Activated naive CD8-positive, alpha-beta T cell treated with anti-CD3 and anti-CD28 coated beads for 36 hours (primary cell): ENCODE data around the gene SHC2. TPM values are rescaled to one million over a fixed set of nuclear protein-coding genes. Genes with fewer than 3 reads are reported as not detected.
"Not testable (repeated sequence)": the region's sequence is repeated elsewhere in the genome, so short reads cannot be mapped to it uniquely, and the experiment has no call there.

ENCODE experiments used
- DNase-seq: peaks from one replicate; pipeline ENCODE4 v3.0.0; 2021
- H3K27ac Mint-ChIP-seq: one replicate; pipeline ENCODE4 v1.8.0; 2022; ENCODE audit warnings: mild to moderate bottlenecking, moderate library complexity, mixed read lengths
- H3K27me3 Mint-ChIP-seq: one replicate; pipeline ENCODE4 v1.8.0; 2022; ENCODE audit warnings: mild to moderate bottlenecking, mixed read lengths
- H3K36me3 Mint-ChIP-seq: one replicate; pipeline ENCODE4 v1.8.0; 2021; ENCODE audit warnings: mild to moderate bottlenecking, mixed read lengths
- H3K4me1 Mint-ChIP-seq: one replicate; pipeline ENCODE4 v1.8.0; 2021; ENCODE audit warnings: mixed read lengths
- H3K4me3 Mint-ChIP-seq: one replicate; pipeline ENCODE4 v1.8.0; 2022; ENCODE audit warnings: mild to moderate bottlenecking, moderate library complexity, mixed read lengths
- H3K9me3 Mint-ChIP-seq: one replicate; pipeline ENCODE4 v1.8.0; 2022; ENCODE audit warnings: mixed read lengths
- total RNA-seq, 2 experiments: library from RNA; stranded (reverse); gene quantifications; one replicate each; pipeline ENCODE4 v1.2.3, GENCODE V29; 2021

SHC2 gene
- total RNA-seq, 2 experiments from 2014 or later = 0.32 TPM; not detected in 1

GRCh38 chr19:435707-436412 lies 25.0 kb downstream of the SHC2 start:
- no peaks in the 10 kb centered on the region for H3K36me3 Mint-ChIP-seq
- no peak overlapping the region for H3K27ac Mint-ChIP-seq

GRCh38 chr19:435056-435706 lies 25.7 kb downstream of the SHC2 start:
- Mint-ChIP-seq H3K27me3 (peaks cover 16% of the 10 kb centered on the region), H3K36me3 (no peaks in the 10 kb centered on the region), H3K4me1 (no peaks in the 10 kb centered on the region), H3K4me3 (no peak overlapping the region), H3K9me3 (peaks cover 3% of the 10 kb centered on the region), H3K27ac (no peak overlapping the region)
- DNase-seq = no peak

More at GRCh38 chr19:435707-436412, 25.0 kb downstream of the SHC2 start:
- Mint-ChIP-seq H3K4me1 (no peaks in the 10 kb centered on the region), H3K9me3 (peaks cover 3% of the 10 kb centered on the region), H3K27me3 (peaks cover 17% of the 10 kb centered on the region), H3K4me3 (no peak overlapping the region)
- DNase-seq = no peak

- no peaks in the 10 kb centered on the region for H3K36me3 Mint-ChIP-seq
- DNase-seq = no peak
- H3K4me1 Mint-ChIP-seq = no peaks in the 10 kb centered on the region
- H3K27ac Mint-ChIP-seq = no peak overlapping the region
- no peak overlapping the region for H3K4me3 Mint-ChIP-seq
- peaks cover 3% of the 10 kb centered on the region for H3K9me3 Mint-ChIP-seq
- H3K27me3 Mint-ChIP-seq = peaks cover 12% of the 10 kb centered on the region
These were observed 26.5 kb downstream of the SHC2 start for GRCh38 chr19:434152-434960.

- Mint-ChIP-seq H3K27ac (no peak overlapping the region), H3K27me3 (no peaks in the 10 kb centered on the region), H3K36me3 (no peaks in the 10 kb centered on the region), H3K4me1 (no peaks in the 10 kb centered on the region), H3K9me3 (peaks cover 3% of the 10 kb centered on the region), H3K4me3 (no peak overlapping the region)
- DNase-seq = no peak
These were observed 30.1 kb downstream of the SHC2 start for GRCh38 chr19:430701-431100.

GRCh38 chr19:428149-428548 lies 32.7 kb downstream of the SHC2 start:
- H3K27ac Mint-ChIP-seq = no peak overlapping the region
- H3K4me3 Mint-ChIP-seq = no peak overlapping the region
- no peaks in the 10 kb centered on the region for H3K36me3 Mint-ChIP-seq
- no peaks in the 10 kb centered on the region for H3K4me1 Mint-ChIP-seq
- H3K27me3 Mint-ChIP-seq = no peaks in the 10 kb centered on the region
- peaks cover 3% of the 10 kb centered on the region for H3K9me3 Mint-ChIP-seq
- no peak for DNase-seq

- not testable (repeated sequence) for H3K9me3 Mint-ChIP-seq, H3K4me3 Mint-ChIP-seq, H3K27me3 Mint-ChIP-seq, H3K36me3 Mint-ChIP-seq, H3K27ac Mint-ChIP-seq, H3K4me1 Mint-ChIP-seq, DNase-seq
These were observed 33.2 kb downstream of the SHC2 start for GRCh38 chr19:427675-428074.

GRCh38 chr19:426725-427445 lies 33.9 kb downstream of the SHC2 start:
- Mint-ChIP-seq H3K4me1 (no peaks in the 10 kb centered on the region), H3K9me3 (peaks cover 3% of the 10 kb centered on the region), H3K27me3 (no peaks in the 10 kb centered on the region), H3K36me3 (no peaks in the 10 kb centered on the region), H3K27ac (no peak overlapping the region), H3K4me3 (no peak overlapping the region)
- DNase-seq = no peak

- Mint-ChIP-seq H3K36me3 (no peaks in the 10 kb centered on the region), H3K27me3 (no peaks in the 10 kb centered on the region), H3K4me3 (no peak overlapping the region), H3K9me3 (no peaks in the 10 kb centered on the region), H3K4me1 (no peaks in the 10 kb centered on the region), H3K27ac (no peak overlapping the region)
- DNase-seq = no peak
These were observed 35.8 kb downstream of the SHC2 start for GRCh38 chr19:425056-425455.

- Mint-ChIP-seq H3K36me3 (no peaks in the 10 kb centered on the region), H3K27me3 (no peaks in the 10 kb centered on the region), H3K4me1 (no peaks in the 10 kb centered on the region), H3K4me3 (no peak overlapping the region), H3K9me3 (no peaks in the 10 kb centered on the region), H3K27ac (no peak overlapping the region)
- no peak for DNase-seq
These were observed 36.3 kb downstream of the SHC2 start for GRCh38 chr19:424546-424945.

- H3K4me1 Mint-ChIP-seq = no peaks in the 10 kb centered on the region
- no peak overlapping the region for H3K4me3 Mint-ChIP-seq
- no peaks in the 10 kb centered on the region for H3K36me3 Mint-ChIP-seq
- no peaks in the 10 kb centered on the region for H3K9me3 Mint-ChIP-seq
- no peak overlapping the region for H3K27ac Mint-ChIP-seq
- H3K27me3 Mint-ChIP-seq = no peaks in the 10 kb centered on the region
- no peak for DNase-seq
These were observed 37.0 kb downstream of the SHC2 start for GRCh38 chr19:423691-424466.

GRCh38 chr19:422917-423226 lies 38.0 kb downstream of the SHC2 start:
- H3K36me3 Mint-ChIP-seq, H3K4me1 Mint-ChIP-seq, DNase-seq, H3K4me3 Mint-ChIP-seq, H3K27ac Mint-ChIP-seq, H3K27me3 Mint-ChIP-seq, H3K9me3 Mint-ChIP-seq: not testable (repeated sequence)

GRCh38 chr19:422213-422916 lies 38.5 kb downstream of the SHC2 start:
- Mint-ChIP-seq H3K4me3 (no peak overlapping the region), H3K27ac (no peak overlapping the region), H3K4me1 (no peaks in the 10 kb centered on the region), H3K27me3 (no peaks in the 10 kb centered on the region), H3K36me3 (no peaks in the 10 kb centered on the region), H3K9me3 (no peaks in the 10 kb centered on the region)
- no peak for DNase-seq

- H3K9me3 Mint-ChIP-seq = no peaks in the 10 kb centered on the region
- H3K27ac Mint-ChIP-seq = no peak overlapping the region
- no peaks in the 10 kb centered on the region for H3K27me3 Mint-ChIP-seq
- H3K4me1 Mint-ChIP-seq = no peaks in the 10 kb centered on the region
- no peak overlapping the region for H3K4me3 Mint-ChIP-seq
- no peaks in the 10 kb centered on the region for H3K36me3 Mint-ChIP-seq
- no peak for DNase-seq
These were observed 40.9 kb downstream of the SHC2 start for GRCh38 chr19:419721-420515.
